GM12874 (cell line): Measurements from ENCODE around the gene SMYD1.

Experiments used
- TF ChIP-seq, protein P1 (sequence below): IDR thresholded peaks from 2 replicates; pipeline ENCODE4 v1.5.1; 2011; ENCODE audit warnings: low read depth, mild to moderate bottlenecking, control low read depth, low read length, moderate library complexity; ENCODE audit not compliant: insufficient read depth

The SMYD1 gene

DNA sequence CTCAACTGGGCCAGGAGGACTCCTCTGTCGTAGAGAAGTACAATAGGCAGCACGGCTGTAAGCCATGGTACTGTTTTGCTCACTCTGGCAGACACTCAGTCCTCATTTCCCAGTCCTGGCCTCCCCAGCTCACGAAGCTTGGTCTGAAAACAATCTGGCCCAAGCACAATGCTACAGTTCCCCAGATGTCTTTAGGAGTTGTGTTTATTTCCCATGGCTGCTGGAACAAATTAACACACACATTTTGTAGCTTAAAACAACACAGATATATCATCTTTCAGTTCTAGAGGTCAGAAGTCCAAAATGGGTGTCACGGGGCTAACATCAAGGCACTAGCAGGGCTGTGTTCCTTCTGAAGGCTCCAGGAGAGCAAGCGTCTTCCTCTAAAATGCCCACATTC is 47.3 kb downstream of the SMYD1 start:
- TF ChIP-seq, protein P1, sequence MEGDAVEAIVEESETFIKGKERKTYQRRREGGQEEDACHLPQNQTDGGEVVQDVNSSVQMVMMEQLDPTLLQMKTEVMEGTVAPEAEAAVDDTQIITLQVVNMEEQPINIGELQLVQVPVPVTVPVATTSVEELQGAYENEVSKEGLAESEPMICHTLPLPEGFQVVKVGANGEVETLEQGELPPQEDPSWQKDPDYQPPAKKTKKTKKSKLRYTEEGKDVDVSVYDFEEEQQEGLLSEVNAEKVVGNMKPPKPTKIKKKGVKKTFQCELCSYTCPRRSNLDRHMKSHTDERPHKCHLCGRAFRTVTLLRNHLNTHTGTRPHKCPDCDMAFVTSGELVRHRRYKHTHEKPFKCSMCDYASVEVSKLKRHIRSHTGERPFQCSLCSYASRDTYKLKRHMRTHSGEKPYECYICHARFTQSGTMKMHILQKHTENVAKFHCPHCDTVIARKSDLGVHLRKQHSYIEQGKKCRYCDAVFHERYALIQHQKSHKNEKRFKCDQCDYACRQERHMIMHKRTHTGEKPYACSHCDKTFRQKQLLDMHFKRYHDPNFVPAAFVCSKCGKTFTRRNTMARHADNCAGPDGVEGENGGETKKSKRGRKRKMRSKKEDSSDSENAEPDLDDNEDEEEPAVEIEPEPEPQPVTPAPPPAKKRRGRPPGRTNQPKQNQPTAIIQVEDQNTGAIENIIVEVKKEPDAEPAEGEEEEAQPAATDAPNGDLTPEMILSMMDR = no peak

DNA sequence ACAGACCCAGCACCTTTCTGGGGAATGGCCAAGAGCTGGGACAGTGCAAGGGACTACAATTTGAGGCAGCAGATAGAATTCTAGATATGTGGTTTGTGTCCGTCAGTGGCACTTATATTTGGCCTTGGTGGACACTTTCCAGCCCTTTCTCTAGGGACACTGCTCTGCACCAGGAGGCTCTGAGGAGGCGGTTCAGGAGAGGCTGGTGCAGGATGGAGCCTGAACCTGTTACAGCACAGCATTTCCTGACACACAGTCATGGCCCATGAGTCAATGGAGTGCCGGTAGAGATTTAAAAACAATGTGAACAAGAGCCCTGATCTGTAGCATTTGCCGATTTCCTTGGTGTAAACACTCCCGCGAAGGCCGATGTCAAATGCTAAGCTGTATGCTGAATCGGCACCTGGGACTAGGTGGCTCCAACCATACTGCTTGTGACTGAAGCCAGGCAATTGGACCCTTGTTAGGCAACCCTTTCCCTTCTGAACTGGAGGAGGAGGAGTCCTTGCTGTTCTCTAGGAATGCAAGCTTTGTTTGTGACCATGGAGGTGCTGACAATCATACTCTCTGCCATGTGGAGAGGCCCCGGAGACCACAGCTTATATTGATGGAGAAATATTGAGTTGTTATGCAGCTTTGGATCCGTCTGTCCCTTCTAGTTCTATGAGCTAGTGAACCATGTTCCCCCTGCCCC is 48.3 kb downstream of the SMYD1 start:
- TF ChIP-seq, protein P1 = no peak

DNA sequence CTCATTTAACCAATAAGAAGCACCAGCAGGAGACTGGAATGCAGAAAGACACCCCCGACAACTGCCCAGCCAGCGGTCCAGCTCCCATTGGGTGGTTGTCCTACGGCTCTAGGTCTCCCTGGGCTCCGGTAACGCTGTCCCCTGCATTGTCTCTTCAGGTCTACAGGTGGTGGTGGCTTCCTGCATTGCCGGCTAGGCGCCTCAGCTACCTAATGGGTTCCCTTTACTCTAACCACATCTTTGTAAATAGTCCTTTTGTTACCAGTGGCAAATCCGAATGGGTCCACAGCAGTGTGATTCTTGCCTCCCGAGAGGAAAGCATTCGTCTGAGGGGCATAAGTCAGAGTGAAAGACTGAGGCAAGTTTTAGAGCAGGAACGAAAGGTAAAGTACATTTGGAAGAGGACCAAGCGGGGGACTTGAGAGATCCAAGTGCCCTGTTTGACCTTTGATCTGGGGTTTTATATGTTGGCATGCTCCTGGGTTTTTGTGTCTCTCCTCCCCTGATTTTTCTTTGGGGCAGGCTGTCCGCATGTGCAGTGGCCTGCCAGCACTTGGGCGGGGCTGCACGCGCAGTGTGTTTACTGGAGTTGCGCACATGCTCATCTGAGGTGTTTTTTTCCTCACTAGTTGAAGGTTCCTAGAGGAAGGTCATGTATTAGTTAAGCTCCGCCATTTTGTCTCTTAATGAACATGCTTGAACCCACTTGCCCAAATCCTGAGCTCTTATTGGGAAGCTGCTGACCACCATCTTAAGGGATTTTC is 49.2 kb downstream of the SMYD1 start:
- TF ChIP-seq, protein P1 = no peak

DNA sequence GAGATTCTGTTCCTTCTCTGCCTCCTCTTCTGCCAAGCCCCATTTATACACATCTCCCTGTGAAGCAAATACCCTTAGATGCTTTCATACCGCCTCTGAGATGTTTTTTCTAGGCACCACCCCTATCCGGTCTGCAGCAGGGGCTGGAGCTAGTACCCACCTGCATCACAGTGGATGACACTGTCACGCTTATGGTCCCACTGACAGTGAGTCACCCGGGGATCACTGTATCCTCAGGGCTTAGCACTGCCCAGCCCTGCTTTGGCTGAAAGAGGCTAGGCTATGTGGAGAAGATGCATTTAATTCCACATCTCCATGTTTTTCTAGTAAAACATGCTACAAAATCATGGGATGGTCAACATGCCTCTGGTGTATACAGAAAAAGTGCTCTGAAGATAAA is 50.3 kb downstream of the SMYD1 start:
- TF ChIP-seq, protein P1 = no peak

DNA sequence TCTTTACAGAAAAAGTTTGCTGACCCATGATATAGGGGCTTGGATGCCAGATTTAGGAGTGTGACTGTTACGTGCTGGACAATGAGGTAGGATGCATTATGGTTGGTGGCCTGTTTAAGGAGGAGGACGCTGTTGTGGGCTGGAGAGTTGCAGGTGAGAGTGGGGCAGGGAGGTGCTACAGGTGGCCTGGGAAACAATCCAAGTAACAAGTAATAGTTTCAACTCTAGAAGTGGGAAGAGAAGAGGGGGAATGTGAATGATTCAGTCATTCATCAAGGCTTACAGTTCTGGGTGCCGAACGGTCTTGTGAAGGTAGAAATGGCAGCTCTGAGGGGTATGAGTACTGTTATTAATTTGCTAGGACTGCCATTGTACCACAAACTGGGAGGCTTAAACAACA is 54.1 kb downstream of the SMYD1 start:
- TF ChIP-seq, protein P1 = no peak

DNA sequence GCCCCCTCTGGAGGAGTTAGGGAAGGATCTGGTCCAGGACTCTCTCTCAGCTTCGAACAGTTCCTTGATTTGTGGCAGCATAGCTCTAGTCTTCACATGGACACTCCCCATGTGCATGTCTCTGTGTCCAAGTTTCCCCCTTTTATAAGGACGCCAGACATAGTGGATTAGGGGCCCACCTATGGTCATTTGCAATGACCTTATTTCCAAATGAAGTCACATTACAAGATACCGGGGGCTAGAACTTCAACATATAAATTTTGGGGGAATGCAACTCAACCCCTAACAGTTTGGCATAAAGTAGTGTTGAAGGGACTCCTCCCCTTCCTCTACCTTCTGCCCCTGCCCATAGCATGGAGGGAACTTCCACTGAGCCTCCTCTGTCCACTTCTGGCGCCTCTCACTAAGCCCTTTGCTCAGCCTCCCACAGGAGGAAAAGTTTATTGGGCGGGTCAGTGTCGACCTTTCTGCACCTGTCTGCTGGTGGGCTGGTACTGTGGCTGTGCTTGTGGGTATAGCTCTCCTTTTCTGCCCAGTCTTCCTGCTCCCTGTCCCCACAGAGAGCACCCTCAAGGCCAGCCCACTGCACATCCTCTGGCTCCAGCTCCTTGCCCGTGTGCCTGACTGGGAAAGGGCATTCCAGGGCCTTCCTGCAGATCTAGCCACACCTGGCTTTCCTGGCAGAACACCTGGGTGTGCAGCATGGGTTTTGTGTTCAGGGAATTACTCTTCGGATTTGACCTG is 54.7 kb downstream of the SMYD1 start:
- TF ChIP-seq, protein P1 = no peak
